GM12878 (cell line): Measurements from ENCODE around the gene TMEM140.
"Not testable (repeated sequence)": the region's sequence is repeated elsewhere in the genome, so short reads cannot be mapped to it uniquely, and the experiment has no call there.

Experiments
- BHLHE40 ChIP-seq, 2 experiments: fragments of 450-650 bp in 1 of 2; IDR thresholded peaks; 2 replicates each; pipeline ENCODE4 v1.6.1; 2011 to 2017; ENCODE audit warnings: low read depth in 2 of 2, borderline replicate concordance in 1 of 2, improper control_type of control experiment in 1 of 2, low read length in 1 of 2, mild to moderate bottlenecking in 1 of 2
- NBN ChIP-seq: fragments of 450-650 bp; IDR thresholded peaks from 2 replicates; pipeline ENCODE4 v1.6.1; 2016
- POLR2A ChIP-seq: IDR thresholded peaks from 2 replicates; pipeline ENCODE4 v1.6.1; 2011; ENCODE audit warnings: low read depth, mild to moderate bottlenecking, low read length
- RAD21 ChIP-seq: IDR thresholded peaks from 2 replicates; pipeline ENCODE4 v1.6.1; 2011; ENCODE audit warnings: mild to moderate bottlenecking, low read depth, low read length, moderate library complexity; ENCODE audit not compliant: insufficient read depth
- TCF12 ChIP-seq: IDR thresholded peaks from 2 replicates; pipeline ENCODE4 v1.6.1; 2011; ENCODE audit warnings: low read depth, mild to moderate bottlenecking, low read length
- YY1 ChIP-seq: IDR thresholded peaks from 2 replicates; pipeline ENCODE4 v1.6.1; 2011; ENCODE audit warnings: low read depth, mild to moderate bottlenecking, low read length
- TF ChIP-seq, protein P1 (sequence below): IDR thresholded peaks from 2 replicates; pipeline ENCODE4 v1.6.1; 2012; ENCODE audit warnings: low read depth, low read length, improper control_type of control experiment
- TF ChIP-seq, protein P2 (sequence below), 3 experiments: IDR thresholded peaks in 2 of 3; conservative IDR thresholded peaks in 1 of 3; 2 replicates each; pipeline ENCODE4 v1.5.1; 2011; ENCODE audit warnings: low read depth in 3 of 3, low read length in 3 of 3, mild to moderate bottlenecking in 3 of 3, control low read depth in 2 of 3, moderate library complexity in 2 of 3, inconsistent platforms in 1 of 3, mixed read lengths in 1 of 3; ENCODE audit not compliant: control insufficient read depth in 2 of 3, insufficient read depth in 1 of 3; ENCODE audit errors: extremely low read depth in 1 of 3
- TF ChIP-seq, protein P3 (sequence below): IDR thresholded peaks from 2 replicates; pipeline ENCODE4 v1.6.1; 2012; ENCODE audit warnings: mild to moderate bottlenecking, low read depth, low read length

DNA sequence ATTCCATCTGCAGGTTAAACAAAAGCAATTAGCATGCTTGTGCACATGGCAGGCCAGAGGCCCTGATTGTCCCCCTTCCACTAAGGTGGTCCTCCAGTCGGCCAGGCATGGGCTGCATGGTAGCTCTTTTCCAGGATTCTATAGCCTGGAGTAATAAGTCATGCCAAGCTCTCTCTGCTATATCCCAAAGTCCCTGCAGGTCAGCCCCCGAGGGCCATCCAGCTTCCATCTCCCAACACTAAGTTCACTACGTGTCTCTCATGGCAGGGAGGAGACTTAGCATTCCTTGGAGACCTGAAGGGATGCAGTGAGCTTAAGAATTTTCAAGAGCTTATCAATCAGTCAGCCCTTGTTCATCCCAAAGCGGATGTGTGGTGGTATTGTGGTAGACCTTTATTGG, 26.0 kb downstream of the TMEM140 start:
- TF ChIP-seq, protein P1, sequence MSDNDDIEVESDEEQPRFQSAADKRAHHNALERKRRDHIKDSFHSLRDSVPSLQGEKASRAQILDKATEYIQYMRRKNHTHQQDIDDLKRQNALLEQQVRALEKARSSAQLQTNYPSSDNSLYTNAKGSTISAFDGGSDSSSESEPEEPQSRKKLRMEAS: not testable (repeated sequence)
- TF ChIP-seq POLR2A; NBN; TCF12; BHLHE40 (IDR thresholded peaks at IDR 0.05; ENCODE audit: borderline replicate concordance in 1 of 2, low read depth in 2 of 2, low read length in 1 of 2); YY1; RAD21: not testable (repeated sequence)
- TF ChIP-seq, protein P2, sequence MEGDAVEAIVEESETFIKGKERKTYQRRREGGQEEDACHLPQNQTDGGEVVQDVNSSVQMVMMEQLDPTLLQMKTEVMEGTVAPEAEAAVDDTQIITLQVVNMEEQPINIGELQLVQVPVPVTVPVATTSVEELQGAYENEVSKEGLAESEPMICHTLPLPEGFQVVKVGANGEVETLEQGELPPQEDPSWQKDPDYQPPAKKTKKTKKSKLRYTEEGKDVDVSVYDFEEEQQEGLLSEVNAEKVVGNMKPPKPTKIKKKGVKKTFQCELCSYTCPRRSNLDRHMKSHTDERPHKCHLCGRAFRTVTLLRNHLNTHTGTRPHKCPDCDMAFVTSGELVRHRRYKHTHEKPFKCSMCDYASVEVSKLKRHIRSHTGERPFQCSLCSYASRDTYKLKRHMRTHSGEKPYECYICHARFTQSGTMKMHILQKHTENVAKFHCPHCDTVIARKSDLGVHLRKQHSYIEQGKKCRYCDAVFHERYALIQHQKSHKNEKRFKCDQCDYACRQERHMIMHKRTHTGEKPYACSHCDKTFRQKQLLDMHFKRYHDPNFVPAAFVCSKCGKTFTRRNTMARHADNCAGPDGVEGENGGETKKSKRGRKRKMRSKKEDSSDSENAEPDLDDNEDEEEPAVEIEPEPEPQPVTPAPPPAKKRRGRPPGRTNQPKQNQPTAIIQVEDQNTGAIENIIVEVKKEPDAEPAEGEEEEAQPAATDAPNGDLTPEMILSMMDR (IDR thresholded peaks at IDR 0.05 in 2 of 3, conservative IDR thresholded peaks at IDR 0.05 in 1 of 3; ENCODE audit: control insufficient read depth in 2 of 3, extremely low read depth in 1 of 3, insufficient read depth in 1 of 3, low read depth in 3 of 3, low read length in 3 of 3): not testable (repeated sequence)
- TF ChIP-seq, protein P3, sequence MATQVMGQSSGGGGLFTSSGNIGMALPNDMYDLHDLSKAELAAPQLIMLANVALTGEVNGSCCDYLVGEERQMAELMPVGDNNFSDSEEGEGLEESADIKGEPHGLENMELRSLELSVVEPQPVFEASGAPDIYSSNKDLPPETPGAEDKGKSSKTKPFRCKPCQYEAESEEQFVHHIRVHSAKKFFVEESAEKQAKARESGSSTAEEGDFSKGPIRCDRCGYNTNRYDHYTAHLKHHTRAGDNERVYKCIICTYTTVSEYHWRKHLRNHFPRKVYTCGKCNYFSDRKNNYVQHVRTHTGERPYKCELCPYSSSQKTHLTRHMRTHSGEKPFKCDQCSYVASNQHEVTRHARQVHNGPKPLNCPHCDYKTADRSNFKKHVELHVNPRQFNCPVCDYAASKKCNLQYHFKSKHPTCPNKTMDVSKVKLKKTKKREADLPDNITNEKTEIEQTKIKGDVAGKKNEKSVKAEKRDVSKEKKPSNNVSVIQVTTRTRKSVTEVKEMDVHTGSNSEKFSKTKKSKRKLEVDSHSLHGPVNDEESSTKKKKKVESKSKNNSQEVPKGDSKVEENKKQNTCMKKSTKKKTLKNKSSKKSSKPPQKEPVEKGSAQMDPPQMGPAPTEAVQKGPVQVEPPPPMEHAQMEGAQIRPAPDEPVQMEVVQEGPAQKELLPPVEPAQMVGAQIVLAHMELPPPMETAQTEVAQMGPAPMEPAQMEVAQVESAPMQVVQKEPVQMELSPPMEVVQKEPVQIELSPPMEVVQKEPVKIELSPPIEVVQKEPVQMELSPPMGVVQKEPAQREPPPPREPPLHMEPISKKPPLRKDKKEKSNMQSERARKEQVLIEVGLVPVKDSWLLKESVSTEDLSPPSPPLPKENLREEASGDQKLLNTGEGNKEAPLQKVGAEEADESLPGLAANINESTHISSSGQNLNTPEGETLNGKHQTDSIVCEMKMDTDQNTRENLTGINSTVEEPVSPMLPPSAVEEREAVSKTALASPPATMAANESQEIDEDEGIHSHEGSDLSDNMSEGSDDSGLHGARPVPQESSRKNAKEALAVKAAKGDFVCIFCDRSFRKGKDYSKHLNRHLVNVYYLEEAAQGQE: not testable (repeated sequence)
